BE2C (cell line): Measurements from ENCODE around the gene FLOT2.

Experiments
- DNase-seq: peaks from one replicate; pipeline ENCODE4 v3.0.0-alpha.2; 2020
- H3K27me3 ChIP-seq: fragments of 250-450 bp; sonication (Bioruptor Pico); 2 replicates; pipeline ENCODE4 v1.5.1; 2020; ENCODE audit warnings: mild to moderate bottlenecking
- H3K36me3 ChIP-seq: fragments of 250-450 bp; sonication (Bioruptor Pico); 2 replicates; pipeline ENCODE4 v1.5.1; 2020; ENCODE audit warnings: mild to moderate bottlenecking
- H3K4me1 ChIP-seq: fragments of 250-450 bp; sonication (Bioruptor Pico); 2 replicates; pipeline ENCODE4 v1.5.1; 2020
- H3K4me3 ChIP-seq: 2 replicates; pipeline ENCODE4 v1.5.1; 2011; ENCODE audit warnings: low read depth, low read length
- H3K9me3 ChIP-seq: fragments of 250-450 bp; sonication (Bioruptor Pico); 2 replicates; pipeline ENCODE4 v1.5.1; 2020
- TF ChIP-seq, protein P1 (sequence below): IDR thresholded peaks from 2 replicates; pipeline ENCODE4 v1.5.1; 2012; ENCODE audit warnings: mild to moderate bottlenecking, low read depth, low read length

The FLOT2 gene

GRCh38 chr17:28873839-28874238 is 23.7 kb downstream of the FLOT2 start:
- H3K36me3 ChIP-seq: no peaks in the 10 kb centered on the region
- H3K4me1 ChIP-seq: no peaks in the 10 kb centered on the region
- no peaks in the 10 kb centered on the region for H3K9me3 ChIP-seq
- no peaks in the 10 kb centered on the region for H3K27me3 ChIP-seq
- H3K4me3 ChIP-seq: no peak overlapping the region
- TF ChIP-seq, protein P1, sequence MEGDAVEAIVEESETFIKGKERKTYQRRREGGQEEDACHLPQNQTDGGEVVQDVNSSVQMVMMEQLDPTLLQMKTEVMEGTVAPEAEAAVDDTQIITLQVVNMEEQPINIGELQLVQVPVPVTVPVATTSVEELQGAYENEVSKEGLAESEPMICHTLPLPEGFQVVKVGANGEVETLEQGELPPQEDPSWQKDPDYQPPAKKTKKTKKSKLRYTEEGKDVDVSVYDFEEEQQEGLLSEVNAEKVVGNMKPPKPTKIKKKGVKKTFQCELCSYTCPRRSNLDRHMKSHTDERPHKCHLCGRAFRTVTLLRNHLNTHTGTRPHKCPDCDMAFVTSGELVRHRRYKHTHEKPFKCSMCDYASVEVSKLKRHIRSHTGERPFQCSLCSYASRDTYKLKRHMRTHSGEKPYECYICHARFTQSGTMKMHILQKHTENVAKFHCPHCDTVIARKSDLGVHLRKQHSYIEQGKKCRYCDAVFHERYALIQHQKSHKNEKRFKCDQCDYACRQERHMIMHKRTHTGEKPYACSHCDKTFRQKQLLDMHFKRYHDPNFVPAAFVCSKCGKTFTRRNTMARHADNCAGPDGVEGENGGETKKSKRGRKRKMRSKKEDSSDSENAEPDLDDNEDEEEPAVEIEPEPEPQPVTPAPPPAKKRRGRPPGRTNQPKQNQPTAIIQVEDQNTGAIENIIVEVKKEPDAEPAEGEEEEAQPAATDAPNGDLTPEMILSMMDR: no peak
- no peak for DNase-seq

GRCh38 chr17:28871056-28871579 is 26.4 kb downstream of the FLOT2 start:
- no peak for DNase-seq
- Histone ChIP-seq H3K4me3 (no peak overlapping the region), H3K4me1 (no peaks in the 10 kb centered on the region), H3K27me3 (no peaks in the 10 kb centered on the region), H3K9me3 (no peaks in the 10 kb centered on the region), H3K36me3 (no peaks in the 10 kb centered on the region)
- TF ChIP-seq, protein P1: no peak

- no peak for DNase-seq
- Histone ChIP-seq H3K4me1 (no peaks in the 10 kb centered on the region), H3K4me3 (no peak overlapping the region), H3K9me3 (no peaks in the 10 kb centered on the region), H3K27me3 (no peaks in the 10 kb centered on the region), H3K36me3 (no peaks in the 10 kb centered on the region)
- TF ChIP-seq, protein P1: no peak
Observed at GRCh38 chr17:28867276-28867675, 30.3 kb downstream of the FLOT2 start.

DNA sequence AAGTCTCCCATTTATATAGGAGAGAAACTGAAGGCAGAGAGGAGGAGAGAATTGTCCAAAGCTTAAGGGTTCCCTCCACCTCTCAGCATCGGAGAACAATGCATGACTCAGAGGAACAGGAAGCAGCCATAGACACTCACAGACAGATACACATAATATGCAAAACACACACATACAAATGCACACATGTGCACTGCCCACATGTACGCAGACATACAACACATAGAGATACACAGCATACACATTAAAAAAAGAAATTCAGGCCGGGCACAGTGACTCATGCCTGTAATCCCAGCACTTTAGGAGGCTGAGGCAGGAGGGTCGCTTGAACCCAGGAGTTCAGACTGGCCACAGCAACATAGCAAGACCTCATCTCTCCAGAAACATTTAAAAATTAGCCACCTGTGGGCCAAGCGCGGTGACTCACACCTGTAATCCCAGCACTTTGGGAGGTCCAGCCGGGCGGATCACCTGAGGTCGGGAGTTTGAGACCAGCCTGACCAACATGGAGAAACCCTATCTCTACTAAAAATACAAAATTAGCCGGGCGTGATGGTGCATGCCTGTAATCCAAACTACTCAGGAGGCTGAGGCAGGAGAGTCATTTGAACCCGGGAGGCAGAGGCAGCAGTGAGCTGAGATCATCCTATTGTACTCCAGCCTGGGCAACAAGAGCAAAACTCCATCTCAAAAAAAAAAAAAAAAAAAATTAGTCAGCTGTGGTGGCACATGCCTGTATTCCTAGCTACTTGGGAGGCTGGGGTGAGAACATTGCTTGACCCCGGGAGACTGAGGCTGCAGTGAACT is 31.4 kb downstream of the FLOT2 start:
- no peak for DNase-seq
- Histone ChIP-seq H3K9me3 (no peaks in the 10 kb centered on the region), H3K36me3 (no peaks in the 10 kb centered on the region), H3K4me1 (no peaks in the 10 kb centered on the region), H3K27me3 (no peaks in the 10 kb centered on the region), H3K4me3 (no peak overlapping the region)
- TF ChIP-seq, protein P1: no peak

- Histone ChIP-seq H3K27me3 (no peaks in the 10 kb centered on the region), H3K4me1 (no peaks in the 10 kb centered on the region), H3K4me3 (no peak overlapping the region), H3K36me3 (no peaks in the 10 kb centered on the region), H3K9me3 (no peaks in the 10 kb centered on the region)
- TF ChIP-seq, protein P1: no peak
- DNase-seq: no peak
Observed at GRCh38 chr17:28864991-28865849, 32.3 kb downstream of the FLOT2 start.
